HG02610 (cell line): Measurements from ENCODE around the gene OLFML3.
"Not testable (repeated sequence)": the region's sequence is repeated elsewhere in the genome, so short reads cannot be mapped to it uniquely, and the experiment has no call there.

Source experiments
- ATAC-seq: cut with Tn5 transposase; IDR thresholded peaks from one replicate; pipeline ENCODE4 v1.9.1; 2021; ENCODE audit warnings: mild to moderate bottlenecking, moderate library complexity; ENCODE audit not compliant: unreplicated experiment

OLFML3 gene

GRCh38 chr1:113990530-113990929 is 11.3 kb downstream of the OLFML3 start:
- ATAC-seq = no peak

- no peak for ATAC-seq
Measured at GRCh38 chr1:113990961-113991360, 11.7 kb downstream of the OLFML3 start.

- ATAC-seq = no peak
Measured at GRCh38 chr1:113991467-113991997, 12.3 kb downstream of the OLFML3 start.

- no peak for ATAC-seq
Measured at GRCh38 chr1:113993072-113993471, 13.8 kb downstream of the OLFML3 start.

GRCh38 chr1:113993766-113994165 is 14.5 kb downstream of the OLFML3 start:
- no peak for ATAC-seq

GRCh38 chr1:113995382-113995781 is 16.1 kb downstream of the OLFML3 start:
- no peak for ATAC-seq

GRCh38 chr1:113998361-113998760 is 19.1 kb downstream of the OLFML3 start:
- no peak for ATAC-seq

- no peak for ATAC-seq
Measured at GRCh38 chr1:113999233-113999632, 20.0 kb downstream of the OLFML3 start.

- no peak for ATAC-seq
Measured at GRCh38 chr1:113999799-114000198, 20.5 kb downstream of the OLFML3 start.

- no peak for ATAC-seq
Measured at GRCh38 chr1:114000406-114000805, 21.1 kb downstream of the OLFML3 start.

- no peak for ATAC-seq
Measured at GRCh38 chr1:114002492-114003239, 23.4 kb downstream of the OLFML3 start.

- no peak for ATAC-seq
Measured at GRCh38 chr1:114003431-114003830, 24.2 kb downstream of the OLFML3 start.

GRCh38 chr1:114006825-114007224 is 27.6 kb downstream of the OLFML3 start:
- ATAC-seq = not testable (repeated sequence)

GRCh38 chr1:114008480-114008941 is 29.2 kb downstream of the OLFML3 start:
- ATAC-seq = no peak

- ATAC-seq = no peak
Measured at GRCh38 chr1:114008993-114009392, 29.7 kb downstream of the OLFML3 start.

GRCh38 chr1:114009393-114009792 is 30.1 kb downstream of the OLFML3 start:
- ATAC-seq = no peak

- ATAC-seq = no peak
Measured at GRCh38 chr1:114010433-114011184, 31.3 kb downstream of the OLFML3 start.

GRCh38 chr1:114011796-114012195 is 32.5 kb downstream of the OLFML3 start:
- no peak for ATAC-seq

- no peak for ATAC-seq
Measured at GRCh38 chr1:114015075-114015474, 35.8 kb downstream of the OLFML3 start.

- not testable (repeated sequence) for ATAC-seq
Measured at GRCh38 chr1:114019724-114020123, 40.5 kb downstream of the OLFML3 start.

GRCh38 chr1:114021665-114022099 is 42.4 kb downstream of the OLFML3 start:
- no peak for ATAC-seq

GRCh38 chr1:114022877-114023276 is 43.6 kb downstream of the OLFML3 start:
- ATAC-seq = no peak
